ENCODE results near the gene GSK3B. TPM values are rescaled to one million over a fixed set of nuclear protein-coding genes. Genes with fewer than 3 reads are reported as not detected.

GSK3B gene
- total RNA-seq, 1 experiment from 2014 or later: 50.0 TPM

GRCh38 chr3:119859728-119860127, 234.5 kb downstream of the GSK3B start:
- CTCF ChIA-PET: no interaction called here
- Histone ChIP-seq H3K36me3 (ENCODE audit: control insufficient read depth in 1 of 2, insufficient read depth in 2 of 2, low read length in 2 of 2) (peaks cover 10 to 12% of the 10 kb centered on the region in 2 experiments; a peak in 2 of 4 replicates), H3K4me2 (ENCODE audit: low read length) (no peak overlapping the region), H3K79me2 (ENCODE audit: insufficient read depth, low read length) (no peaks in the 10 kb centered on the region), H3K9ac (ENCODE audit: low read length) (no peak overlapping the region), H3K27ac (ENCODE audit: low read depth, low read length) (no peak overlapping the region), H3K4me3 (replicated peaks in 1 of 2; ENCODE audit: low read depth in 1 of 2, low read length in 2 of 2) (no peak overlapping the region), H3K9me2 (ENCODE audit: insufficient read depth) (no peaks in the 10 kb centered on the region), H3K4me1 (ENCODE audit: control insufficient read depth in 1 of 2, insufficient read depth in 2 of 2, low read length in 2 of 2) (no peaks in the 10 kb centered on the region), H3K9me3 (ENCODE audit: control insufficient read depth in 1 of 2, insufficient read depth in 1 of 2, low read depth in 1 of 2, low read length in 2 of 2) (no peaks in the 10 kb centered on the region), H3K27me3 (ENCODE audit: insufficient read depth, low read length) (no peaks in the 10 kb centered on the region), H2AFZ (ENCODE audit: low read depth, low read length, poor library complexity, severe bottlenecking) (no peak overlapping the region), H4K20me1 (ENCODE audit: insufficient read depth) (no peaks in the 10 kb centered on the region)
- RAD21 ChIA-PET (ENCODE audit: low non-redundant PET in 1 of 2, low total read pairs in 2 of 2, uncharacterized antibody in 2 of 2, unreplicated experiment in 2 of 2): no interaction called here
- BruUV-seq (replicated peaks): no TSS peak
- intact Hi-C loops (cut with micrococcal nuclease): no loop called here
- no peak for TF ChIP-seq CTCF (IDR thresholded peaks at IDR 0.05 in 2 of 3, conservative IDR thresholded peaks at IDR 0.05 in 1 of 3; ENCODE audit: borderline replicate concordance in 1 of 3, insufficient read depth in 1 of 3, low read depth in 2 of 3, low read length in 2 of 3)
- TF ChIP-seq EZH2 (IDR thresholded peaks at IDR 0.05): no peak
- no peak for TF ChIP-seq POLR2A (IDR thresholded peaks at IDR 0.05; ENCODE audit: borderline replicate concordance, extremely low read depth, insufficient read depth, insufficient read length)
- no peak for TF ChIP-seq JUND (IDR thresholded peaks at IDR 0.05)
- POLR2A ChIA-PET: no interaction called here
- DNase-seq (ENCODE audit: low read depth, low spot score) (no peak), ATAC-seq (no peak)

GRCh38 chr3:119858957-119859356, 235.3 kb downstream of the GSK3B start:
- H3K9ac ChIP-seq (ENCODE audit: low read length): no peak overlapping the region
- no peak overlapping the region for H3K4me3 ChIP-seq (replicated peaks in 1 of 2; ENCODE audit: low read depth in 1 of 2, low read length in 2 of 2)
- ATAC-seq (no peak), DNase-seq (ENCODE audit: low read depth, low spot score) (no peak)
- no TSS peak for BruUV-seq (replicated peaks)
- H3K79me2 ChIP-seq (ENCODE audit: insufficient read depth, low read length): no peaks in the 10 kb centered on the region
- no peak overlapping the region for H2AFZ ChIP-seq (ENCODE audit: low read depth, low read length, poor library complexity, severe bottlenecking)
- RAD21 ChIA-PET (ENCODE audit: low non-redundant PET in 1 of 2, low total read pairs in 2 of 2, uncharacterized antibody in 2 of 2, unreplicated experiment in 2 of 2): no interaction called here
- no peaks in the 10 kb centered on the region for H3K9me2 ChIP-seq (ENCODE audit: insufficient read depth)
- intact Hi-C loops (cut with micrococcal nuclease): no loop called here
- no peak overlapping the region for H3K27ac ChIP-seq (ENCODE audit: low read depth, low read length)
- no peaks in the 10 kb centered on the region for H3K9me3 ChIP-seq (ENCODE audit: control insufficient read depth in 1 of 2, insufficient read depth in 1 of 2, low read depth in 1 of 2, low read length in 2 of 2)
- no peaks in the 10 kb centered on the region for H3K4me1 ChIP-seq (ENCODE audit: control insufficient read depth in 1 of 2, insufficient read depth in 2 of 2, low read length in 2 of 2)
- POLR2A ChIA-PET: no interaction called here
- CTCF ChIA-PET: no interaction called here
- H3K27me3 ChIP-seq (ENCODE audit: insufficient read depth, low read length): no peaks in the 10 kb centered on the region
- no peak overlapping the region for H3K4me2 ChIP-seq (ENCODE audit: low read length)
- peaks cover 10 to 11% of the 10 kb centered on the region in 2 experiments; a peak in 2 of 4 replicates for H3K36me3 ChIP-seq (ENCODE audit: control insufficient read depth in 1 of 2, insufficient read depth in 2 of 2, low read length in 2 of 2)
- no peaks in the 10 kb centered on the region for H4K20me1 ChIP-seq (ENCODE audit: insufficient read depth)
- TF ChIP-seq ATF3 (IDR thresholded peaks at IDR 0.05): no peak
- no peak for TF ChIP-seq CTCF (IDR thresholded peaks at IDR 0.05 in 2 of 3, conservative IDR thresholded peaks at IDR 0.05 in 1 of 3; ENCODE audit: borderline replicate concordance in 1 of 3, insufficient read depth in 1 of 3, low read depth in 2 of 3, low read length in 2 of 3)
- TF ChIP-seq SP1 (IDR thresholded peaks at IDR 0.05; ENCODE audit: low read depth): no peak
- no peak for TF ChIP-seq POLR2A (IDR thresholded peaks at IDR 0.05; ENCODE audit: borderline replicate concordance, extremely low read depth, insufficient read depth, insufficient read length)
- no peak for TF ChIP-seq EGR1 (IDR thresholded peaks at IDR 0.05; ENCODE audit: low read depth)
- TF ChIP-seq SRF (IDR thresholded peaks at IDR 0.05; ENCODE audit: low read depth): no peak
- no peak for TF ChIP-seq FOSL1 (IDR thresholded peaks at IDR 0.05; ENCODE audit: low read depth)
- no peak for TF ChIP-seq ZBTB33 (IDR thresholded peaks at IDR 0.05; ENCODE audit: extremely low read depth, insufficient replicate concordance, low read length)
- TF ChIP-seq EZH2phosphoT487 (IDR thresholded peaks at IDR 0.05; ENCODE audit: borderline replicate concordance): no peak
- no peak for TF ChIP-seq ZFX (IDR thresholded peaks at IDR 0.05)

All from HCT116 (cell line).